Lung (tissue), 12 donors: ENCODE measurements around the gene NPVF. TPM values are rescaled to one million over a fixed set of nuclear protein-coding genes. Genes with fewer than 3 reads are reported as not detected.

Experiments
- ATAC-seq: fragments of 200-7000 bp; cut with Tn5 transposase; one replicate; pipeline ENCODE4 v1.9.1; 2020; ENCODE audit warnings: moderate number of reproducible peaks; ENCODE audit not compliant: insufficient read depth, low FRiP score
- DNase-seq, 3 donors: peaks; one replicate each; pipeline ENCODE4 v3.0.0-alpha.2; 2013 to 2017
- H3K27ac ChIP-seq, 2 donors: one replicate each; pipeline ENCODE4 v1.5.1; 2013; ENCODE audit warnings: mild to moderate bottlenecking in 2 of 2, moderate library complexity in 2 of 2, control low read depth in 1 of 2, inconsistent platforms in 1 of 2, low read depth in 1 of 2, low read length in 1 of 2
- H3K27me3 ChIP-seq, 3 donors: one replicate each; pipeline ENCODE4 v1.5.1; 2013; ENCODE audit warnings: low read length in 2 of 3; ENCODE audit not compliant: control insufficient read depth in 3 of 3, insufficient read depth in 3 of 3
- H3K36me3 ChIP-seq, 4 donors: one replicate each; pipeline ENCODE4 v1.5.1; 2013; ENCODE audit warnings: low read length in 4 of 4, mild to moderate bottlenecking in 1 of 4, moderate library complexity in 1 of 4; ENCODE audit not compliant: control insufficient read depth in 4 of 4, insufficient read depth in 4 of 4
- H3K4me1 ChIP-seq, 5 donors: one replicate each; pipeline ENCODE4 v1.5.1; 2013; ENCODE audit warnings: low read length in 5 of 5, mild to moderate bottlenecking in 2 of 5, moderate library complexity in 1 of 5; ENCODE audit not compliant: control insufficient read depth in 5 of 5, insufficient read depth in 5 of 5
- H3K4me3 ChIP-seq: one replicate; pipeline ENCODE4 v1.5.1; 2013; ENCODE audit warnings: mild to moderate bottlenecking, control low read depth, moderate library complexity
- H3K9ac ChIP-seq, 2 donors: one replicate each; pipeline ENCODE4 v1.5.1; 2013; ENCODE audit warnings: low read length in 2 of 2, control low read depth in 1 of 2; ENCODE audit not compliant: insufficient read depth in 1 of 2
- H3K9me3 ChIP-seq, 4 donors: one replicate each; pipeline ENCODE4 v1.5.1; 2013; ENCODE audit warnings: low read length in 3 of 4, mild to moderate bottlenecking in 1 of 4, moderate library complexity in 1 of 4; ENCODE audit not compliant: control insufficient read depth in 4 of 4, insufficient read depth in 3 of 4
- CTCF ChIP-seq: IDR thresholded peaks from 2 replicates; pipeline ENCODE4 v1.5.1; 2012; ENCODE audit warnings: mild to moderate bottlenecking; ENCODE audit errors: control extremely low read depth, extremely low read depth
- WGBS, 2 donors: extraction: QIAGEN DNeasy Blood & Tissue Kit; methylation state at CpG; one replicate each; pipeline ENCODE4 v1.1.7; 2013; 5-methylcytosine and 5-hydroxymethylcytosine counted together
- polyA plus RNA-seq, 2 donors: library from polyadenylated mRNA; stranded (reverse); fragments of 200-250 nt; gene quantifications; one replicate each; pipeline ENCODE4 v1.2.1, GENCODE V29; 2013
- total RNA-seq, 2 donors: library from RNA; depleted of rRNA in 1 of 2; stranded (reverse); fragments of >200 nt in 1 of 2; gene quantifications; one replicate each; pipeline ENCODE4 v1.2.1, GENCODE V29; 2014 to 2021
- donor health status: control.
- donor health status: control.
- donor health status: Bipolar disorder and iron deficiency.
- donor health status: healthy.
- donor health status: DM: yes; HTN: yes; CAD: no.

The NPVF gene
- total and polyA plus RNA-seq, 4 donors: not detected

- no peak overlapping the region for H3K27ac ChIP-seq
- no peak for TF ChIP-seq CTCF
- no peaks in the 10 kb centered on the region for H3K27me3 ChIP-seq
- no peaks in the 10 kb centered on the region for H3K36me3 ChIP-seq
- ATAC-seq (no peak), DNase-seq (peak in 1 of 3 donors; percentile 24)
- 60 to 70% methylated on average over 4 of the region's 4 CpGs for WGBS, 2 donors
- no peak overlapping the region for H3K4me3 ChIP-seq
- H3K9me3 ChIP-seq: no peaks in the 10 kb centered on the region
- H3K4me1 ChIP-seq: peaks cover 0 to 25% (median 0%) of the 10 kb centered on the region in 5 donors
- H3K9ac ChIP-seq: no peak overlapping the region
Observed at GRCh38 chr7:25261545-25262140, 33.4 kb upstream of the NPVF start.

GRCh38 chr7:25260862-25261494 is 32.7 kb upstream of the NPVF start:
- peak; percentile 19 to 83 (median 73) for DNase-seq
- no peak for TF ChIP-seq CTCF
- 12 to 19% methylated on average over 4 to 5 of the region's 5 CpGs for WGBS, 2 donors
- no peaks in the 10 kb centered on the region for H3K27me3 ChIP-seq
- ATAC-seq: no peak
- H3K36me3 ChIP-seq: no peaks in the 10 kb centered on the region
- no peak overlapping the region for H3K4me3 ChIP-seq
- H3K4me1 ChIP-seq: peaks cover 0 to 25% (median 0%) of the 10 kb centered on the region in 5 donors
- H3K9me3 ChIP-seq: no peaks in the 10 kb centered on the region
- H3K9ac ChIP-seq: no peak overlapping the region
- no peak overlapping the region for H3K27ac ChIP-seq

GRCh38 chr7:25259487-25260243 is 31.4 kb upstream of the NPVF start:
- peak overlapping the region in 1 of 2 donors; percentile 14 for H3K9ac ChIP-seq
- peak; percentile 69 for ATAC-seq
- H3K4me3 ChIP-seq: no peak overlapping the region
- H3K36me3 ChIP-seq: no peaks in the 10 kb centered on the region
- no peaks in the 10 kb centered on the region for H3K27me3 ChIP-seq
- TF ChIP-seq CTCF: peak; percentile 84
- H3K27ac ChIP-seq: no peak overlapping the region
- WGBS, 2 donors: 31 to 32% methylated on average over 13 of the region's 13 CpGs
- DNase-seq: peak; percentile 78 to 92 (median 90)
- H3K4me1 ChIP-seq: peaks cover 0 to 25% (median 0%) of the 10 kb centered on the region in 5 donors
- H3K9me3 ChIP-seq: no peaks in the 10 kb centered on the region
